Smooth muscle cell (in vitro differentiated cells): ENCODE results near the gene NCOR2. TPM values are rescaled to one million over a fixed set of nuclear protein-coding genes. Genes with fewer than 3 reads are reported as not detected.

ENCODE experiments used
- DNase-seq: peaks from one replicate; lab custom pipeline; 2025; ENCODE audit not compliant: unreplicated experiment; lab: John Stamatoyannopoulos, UW
- H2AFZ ChIP-seq: fragments of 200-600 bp; sonication (generic); 2 replicates; pipeline ENCODE4 v1.6.0; 2016; ENCODE audit warnings: antibody characterized with exemption, low read depth, mild to moderate bottlenecking
- H3F3A ChIP-seq: fragments of 200-600 bp; sonication (generic); 2 replicates; pipeline ENCODE4 v1.6.0; 2017; ENCODE audit warnings: antibody characterized with exemption, low read depth
- H3K27ac ChIP-seq: fragments of 200-600 bp; sonication (generic); 2 replicates; pipeline ENCODE4 v1.5.1; 2016; ENCODE audit warnings: low read depth, mild to moderate bottlenecking
- H3K27me3 ChIP-seq: fragments of 200-600 bp; sonication (generic); 2 replicates; pipeline ENCODE4 v1.6.1; 2016; ENCODE audit warnings: low read depth, mild to moderate bottlenecking
- H3K36me3 ChIP-seq: fragments of 200-600 bp; sonication (generic); 2 replicates; pipeline ENCODE4 v1.5.1; 2016; ENCODE audit warnings: low read depth
- H3K4me1 ChIP-seq: fragments of 200-600 bp; sonication (generic); 2 replicates; pipeline ENCODE4 v1.5.1; 2016; ENCODE audit warnings: low read depth
- H3K4me2 ChIP-seq: fragments of 200-600 bp; sonication (generic); 2 replicates; pipeline ENCODE4 v1.6.0; 2016; ENCODE audit warnings: mild to moderate bottlenecking
- H3K4me3 ChIP-seq: fragments of 200-600 bp; sonication (generic); 2 replicates; pipeline ENCODE4 v1.5.1; 2016; ENCODE audit warnings: mild to moderate bottlenecking
- H3K79me2 ChIP-seq: fragments of 200-600 bp; sonication (generic); 2 replicates; pipeline ENCODE4 v1.6.0; 2016; ENCODE audit warnings: low read depth, mild to moderate bottlenecking
- H3K9ac ChIP-seq: fragments of 200-600 bp; sonication (generic); 2 replicates; pipeline ENCODE4 v1.6.0; 2016; ENCODE audit warnings: low read depth
- H3K9me3 ChIP-seq: fragments of 200-600 bp; sonication (generic); replicated peaks from 2 replicates; pipeline ENCODE4 v1.5.1; 2016; ENCODE audit warnings: low read depth
- H4K20me1 ChIP-seq: fragments of 200-600 bp; sonication (generic); 2 replicates; pipeline ENCODE4 v1.6.0; 2016; ENCODE audit warnings: low read depth
- CTCF ChIP-seq: fragments of 200-600 bp; sonication (generic); IDR thresholded peaks from 2 replicates; pipeline ENCODE4 v1.5.1; 2017; ENCODE audit warnings: borderline replicate concordance, mild to moderate bottlenecking, antibody characterized with exemption; ENCODE audit not compliant: insufficient read depth, poor library complexity, severe bottlenecking
- WGBS: methylation state at CpG from one replicate; pipeline ENCODE4 v1.1.7; 2016; ENCODE audit warnings: low lambda C conversion rate; 5-methylcytosine and 5-hydroxymethylcytosine counted together
- polyA plus RNA-seq: library from polyadenylated mRNA; unstranded; fragments of >200 nt; fragmentation: Nextera tagmentation; extraction: Ambion mirVana; gene quantifications from 2 replicates; pipeline ENCODE4 v1.2.1, GENCODE V29; 2016
- total RNA-seq: library from RNA; depleted of rRNA; stranded (reverse); fragments of >200 nt; gene quantifications from 2 replicates; pipeline ENCODE4 v1.2.3, GENCODE V29; 2014

The NCOR2 gene
- total and polyA plus RNA-seq, 2 experiments from 2014 or later: 64.1 to 164 TPM

GRCh38 chr12:124582108-124582424 lies 14.7 kb upstream of the NCOR2 start:
- H3K9ac ChIP-seq: no peak overlapping the region
- no peaks in the 10 kb centered on the region for H3K27me3 ChIP-seq
- H4K20me1 ChIP-seq: no peaks in the 10 kb centered on the region
- no peak overlapping the region for H3K27ac ChIP-seq
- H3K4me2 ChIP-seq: no peak overlapping the region
- no peak for DNase-seq
- no peaks in the 10 kb centered on the region for H3K4me1 ChIP-seq
- no peaks in the 10 kb centered on the region for H3K9me3 ChIP-seq
- TF ChIP-seq CTCF: no peak
- no peaks in the 10 kb centered on the region for H3K79me2 ChIP-seq
- H2AFZ ChIP-seq: no peak overlapping the region
- H3K4me3 ChIP-seq: no peak overlapping the region
- H3F3A ChIP-seq: no peaks in the 10 kb centered on the region
- H3K36me3 ChIP-seq: no peaks in the 10 kb centered on the region
- WGBS: 88% methylated on average over 5 of the region's 5 CpGs

GRCh38 chr12:124581307-124582107 lies 14.1 kb upstream of the NCOR2 start:
- Histone ChIP-seq H3K36me3 (no peaks in the 10 kb centered on the region), H3K79me2 (no peaks in the 10 kb centered on the region), H2AFZ (no peak overlapping the region), H3K9ac (no peak overlapping the region), H3F3A (no peaks in the 10 kb centered on the region), H3K9me3 (no peaks in the 10 kb centered on the region), H4K20me1 (no peaks in the 10 kb centered on the region), H3K27ac (no peak overlapping the region), H3K4me3 (no peak overlapping the region), H3K4me2 (no peak overlapping the region), H3K4me1 (no peaks in the 10 kb centered on the region), H3K27me3 (no peaks in the 10 kb centered on the region)
- WGBS: 81% methylated on average over 15 of the region's 15 CpGs
- no peak for DNase-seq
- TF ChIP-seq CTCF: no peak

- Histone ChIP-seq H3K9ac (no peak overlapping the region), H3K4me3 (no peak overlapping the region), H3F3A (no peaks in the 10 kb centered on the region), H3K4me1 (no peaks in the 10 kb centered on the region), H3K27me3 (no peaks in the 10 kb centered on the region), H3K36me3 (no peaks in the 10 kb centered on the region), H3K9me3 (no peaks in the 10 kb centered on the region), H3K79me2 (no peaks in the 10 kb centered on the region), H4K20me1 (no peaks in the 10 kb centered on the region), H3K27ac (no peak overlapping the region), H3K4me2 (no peak overlapping the region), H2AFZ (no peak overlapping the region)
- no peak for TF ChIP-seq CTCF
- no peak for DNase-seq
- 92% methylated on average over 5 of the region's 5 CpGs for WGBS
Measured at GRCh38 chr12:124579921-124580517, 12.6 kb upstream of the NCOR2 start.
